ENCODE measurements around the gene GNPAT.
A peak's percentile ranks its signal among the peaks of the same experiment; 100 is the strongest.
"Not testable (repeated sequence)": the region's sequence is repeated elsewhere in the genome, so short reads cannot be mapped to it uniquely, and the experiment has no call there.

GNPAT gene

DNA sequence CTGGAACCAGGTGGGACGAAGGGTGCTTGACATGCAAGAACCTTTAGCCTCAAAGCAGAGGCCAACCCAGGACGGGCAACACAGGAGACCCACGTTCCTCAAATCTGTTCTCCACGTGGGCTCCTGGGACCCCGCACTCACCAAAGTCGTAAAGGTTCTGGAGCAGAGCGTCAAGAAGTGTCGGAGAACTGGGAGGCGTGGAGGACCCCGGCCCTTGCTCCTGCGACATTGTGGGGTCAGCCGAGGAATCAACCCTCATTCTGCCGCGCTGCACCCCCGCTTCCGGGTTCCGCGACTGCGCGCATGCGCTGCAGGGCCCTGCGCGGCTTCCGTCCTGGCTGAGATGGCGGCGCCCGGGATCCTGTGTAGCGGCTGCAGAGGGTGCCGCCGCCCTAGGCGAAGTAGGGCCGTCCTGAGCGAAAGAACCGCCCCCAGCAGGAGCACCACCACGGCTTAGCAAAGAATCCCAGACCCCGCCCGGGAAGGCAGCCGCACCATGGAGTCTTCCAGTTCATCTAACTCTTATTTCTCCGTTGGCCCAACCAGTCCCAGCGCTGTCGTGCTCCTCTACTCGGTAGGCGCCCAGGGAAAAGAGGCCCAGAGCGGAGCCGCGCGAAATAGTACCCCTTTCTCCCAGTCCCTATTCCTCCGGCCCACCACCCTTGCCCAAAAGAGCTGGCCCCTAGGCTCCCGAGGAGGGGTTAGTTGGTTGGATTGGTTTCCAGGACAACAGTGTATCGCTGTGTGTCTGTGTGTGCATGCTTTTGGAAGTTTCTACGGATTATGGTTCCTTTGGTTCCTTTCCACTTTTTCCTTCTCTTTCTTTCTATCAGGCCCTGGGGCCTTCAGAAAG is at the start of gene GNPAT:
GNPAT (plus strand) TSS at position 330 of the 853 bp plus-strand sequence; CDS start at position 497, 167 bp downstream.
- peak; percentile 77 for DNase-seq (ENCODE audit: low read depth)

DNA sequence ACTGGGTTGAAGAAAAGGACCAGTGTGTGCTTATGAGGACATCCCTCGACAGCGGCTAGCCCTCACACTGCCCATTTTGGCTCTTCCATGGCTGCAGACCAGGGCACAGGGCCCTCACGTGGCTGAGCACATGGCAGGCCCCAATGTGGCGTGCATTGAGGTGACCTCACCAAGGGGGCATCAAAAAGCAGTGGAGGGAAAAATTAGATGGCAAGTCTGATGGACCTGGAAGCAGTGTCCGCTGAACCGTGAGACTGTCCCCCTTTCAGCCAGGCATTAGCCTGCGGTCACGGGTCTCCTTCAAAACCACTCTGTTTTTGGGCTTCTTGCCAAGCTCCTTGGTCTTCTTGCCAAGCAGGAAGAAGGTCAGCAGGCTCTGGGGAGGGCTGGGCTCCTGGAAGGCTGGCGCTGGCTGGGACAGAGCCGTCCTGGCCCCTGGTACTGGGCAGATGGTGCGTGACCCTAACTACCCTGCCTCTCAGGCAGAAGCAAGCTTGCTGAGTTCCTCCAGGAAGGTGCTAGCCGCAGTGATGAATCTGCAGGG is 48.3 kb upstream of the GNPAT start:
- DNase-seq (ENCODE audit: low read depth): no peak

DNA sequence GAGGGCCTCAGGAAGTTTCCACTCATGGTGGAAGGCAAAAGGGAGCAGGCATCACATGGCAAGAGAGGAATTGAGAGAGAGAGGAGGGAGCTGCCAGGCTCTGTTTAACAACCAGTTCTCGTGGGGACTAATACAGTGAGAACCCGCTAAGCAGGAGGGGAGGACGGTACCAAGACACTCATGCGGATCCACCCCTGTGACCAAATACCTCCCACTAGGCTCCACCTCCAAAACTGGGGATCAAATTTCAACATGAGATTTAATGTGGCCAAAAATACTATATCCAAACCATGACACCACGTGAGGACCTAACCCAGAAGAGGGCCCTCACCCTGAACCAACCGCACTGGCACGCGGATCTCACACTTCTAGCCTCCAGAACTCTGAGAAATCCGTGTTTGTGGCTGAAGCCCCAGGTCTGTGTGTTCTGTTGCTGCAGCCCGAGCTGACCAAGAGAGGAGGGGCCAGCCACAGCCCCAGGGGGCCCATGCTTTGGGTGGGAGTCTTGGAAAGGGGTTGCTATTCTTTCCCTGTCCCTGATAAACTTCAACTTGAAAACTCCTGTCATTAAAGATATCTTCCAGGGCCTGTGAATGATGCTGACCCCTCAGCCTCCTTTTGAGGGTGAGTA is 47.2 kb upstream of the GNPAT start:
- DNase-seq (ENCODE audit: low read depth): no peak

DNA sequence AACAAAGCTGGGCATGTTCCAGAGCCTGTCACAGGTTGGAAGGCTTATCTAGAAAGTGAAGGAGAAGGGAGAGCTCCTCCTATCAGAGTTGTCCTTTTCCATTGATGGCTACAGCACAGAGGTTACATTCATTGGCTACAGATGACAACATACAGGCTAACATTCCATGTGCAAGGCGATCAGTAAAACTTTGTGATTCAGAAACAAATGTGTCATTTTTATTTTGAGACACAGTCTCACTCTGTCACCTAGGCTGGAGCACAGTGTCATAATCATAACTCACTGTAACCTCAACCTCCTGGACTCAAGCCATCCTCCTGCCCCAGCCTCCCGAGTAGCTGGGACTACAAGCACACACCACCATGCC is 46.6 kb upstream of the GNPAT start:
- no peak for DNase-seq (ENCODE audit: low read depth)

DNA sequence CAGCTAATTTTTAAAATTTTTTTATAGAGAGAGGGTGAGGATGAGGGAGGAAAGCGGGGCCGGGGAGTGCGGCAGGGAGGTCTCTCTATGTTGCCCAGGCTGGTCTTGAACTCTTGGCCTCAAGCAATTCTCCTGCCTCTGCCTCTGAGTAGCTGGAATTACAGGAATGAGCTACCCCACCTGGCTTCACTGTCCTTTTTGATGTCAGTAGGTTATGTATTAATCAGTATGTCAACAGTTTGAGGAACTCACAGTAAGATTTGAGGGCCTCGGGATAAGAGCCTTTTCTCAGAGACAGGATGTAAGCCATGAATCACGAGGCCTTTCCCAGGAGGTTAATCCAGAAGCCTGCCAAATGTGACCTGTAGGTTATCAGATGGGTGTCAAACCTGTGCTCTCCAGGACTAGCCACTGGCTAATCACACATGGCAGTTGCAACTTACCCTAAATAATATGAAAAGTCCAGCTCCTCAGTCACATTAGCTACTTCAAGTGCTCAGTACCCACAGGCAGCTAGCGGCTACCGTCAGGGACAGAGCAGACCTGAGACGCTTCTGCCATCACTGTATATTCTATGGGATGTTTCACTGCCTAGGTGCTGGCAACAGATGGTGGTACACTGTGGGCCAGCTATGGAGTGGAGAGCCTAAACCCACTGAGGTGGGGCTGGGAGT is 46.0 kb upstream of the GNPAT start:
- no peak for DNase-seq (ENCODE audit: low read depth)

DNA sequence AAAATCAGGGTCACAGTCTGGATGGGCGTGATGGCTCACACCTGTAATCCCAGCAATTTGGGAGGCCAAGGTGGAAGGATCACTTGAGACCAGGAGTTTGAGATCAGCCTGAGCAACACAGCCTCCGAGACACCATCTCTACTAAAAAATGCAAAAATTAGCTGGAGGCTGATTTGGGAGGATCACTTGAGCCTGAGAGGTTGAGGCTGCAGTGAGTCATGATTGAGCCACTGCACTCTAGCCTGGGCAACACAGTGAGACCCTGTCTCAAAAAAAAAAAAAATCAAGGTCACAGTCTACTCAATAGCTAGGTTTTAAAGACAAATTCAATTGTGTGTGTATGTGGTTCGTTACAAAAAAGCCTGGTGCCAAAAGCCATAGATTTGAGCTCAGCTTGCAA is 44.7 kb upstream of the GNPAT start:
- DNase-seq (ENCODE audit: low read depth): no peak

DNA sequence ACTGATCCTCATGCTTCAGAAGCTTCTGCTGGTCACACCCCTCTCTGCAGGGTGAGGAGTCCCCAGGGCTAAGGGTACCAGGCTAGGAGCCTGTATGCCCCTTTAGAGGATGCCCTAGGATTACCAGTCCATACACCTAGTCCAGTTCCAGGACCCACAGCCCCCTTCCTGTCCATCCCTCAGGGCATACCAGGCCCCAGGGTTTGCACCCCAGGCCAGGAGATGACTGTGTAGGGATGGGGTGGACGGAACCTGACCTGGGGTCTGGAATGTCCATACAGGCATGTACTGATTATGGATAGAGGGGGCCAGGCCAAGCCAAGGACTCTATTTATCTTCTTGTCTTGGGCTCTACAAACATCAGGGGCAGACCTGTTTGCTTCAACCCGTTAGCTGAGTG is 44.3 kb upstream of the GNPAT start:
- no peak for DNase-seq (ENCODE audit: low read depth)

DNA sequence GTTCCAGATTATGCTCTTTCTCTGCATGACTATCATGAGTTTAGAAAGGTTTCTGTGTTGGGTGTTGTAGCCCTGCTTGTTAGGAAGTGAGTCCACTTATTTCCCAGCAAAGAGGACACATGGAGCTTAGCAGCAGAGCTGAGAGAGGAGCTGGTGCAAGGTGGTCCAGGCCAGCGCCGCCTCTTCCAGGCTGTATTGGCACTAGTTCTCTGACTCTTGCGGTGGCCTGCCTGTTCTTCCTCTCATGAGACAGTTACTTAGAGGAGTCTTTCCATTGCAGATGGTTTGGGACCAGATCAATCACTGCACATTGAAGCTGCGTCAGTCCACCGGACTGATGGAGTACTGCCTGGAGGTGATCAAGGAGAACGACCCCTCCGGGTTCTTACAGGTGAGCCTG is 41.1 kb upstream of the GNPAT start:
- DNase-seq (ENCODE audit: low read depth): no peak

DNA sequence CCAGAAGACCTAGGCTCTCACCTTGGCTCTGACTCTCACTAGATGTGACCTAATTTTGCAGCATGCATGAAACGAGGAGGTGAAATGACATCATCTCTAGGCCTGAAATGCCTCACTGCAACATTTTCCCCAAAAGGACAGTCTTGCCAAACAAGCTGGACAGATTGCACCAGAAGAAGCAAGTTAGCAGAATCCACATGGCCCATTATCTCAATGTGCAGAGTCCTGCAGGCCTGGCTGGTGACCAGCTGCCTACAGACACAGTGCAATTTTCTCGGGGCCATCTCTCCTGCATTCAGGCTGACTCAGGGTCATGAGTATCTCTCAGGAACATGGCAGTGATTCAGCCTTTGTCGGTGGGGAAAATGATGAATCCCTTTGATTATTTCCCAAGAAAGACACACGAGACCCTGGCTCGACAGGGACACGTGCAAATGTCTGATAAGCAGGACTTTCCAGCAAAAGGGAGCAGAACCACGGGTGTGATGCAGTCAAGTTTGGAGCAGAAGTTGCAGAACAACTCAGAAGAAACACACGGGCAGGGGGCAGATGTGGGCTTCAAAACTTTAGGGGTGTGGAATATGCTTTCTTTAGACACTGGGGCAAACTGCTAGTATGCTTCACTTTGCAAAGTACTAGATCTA is 40.5 kb upstream of the GNPAT start:
- DNase-seq (ENCODE audit: low read depth): no peak

DNA sequence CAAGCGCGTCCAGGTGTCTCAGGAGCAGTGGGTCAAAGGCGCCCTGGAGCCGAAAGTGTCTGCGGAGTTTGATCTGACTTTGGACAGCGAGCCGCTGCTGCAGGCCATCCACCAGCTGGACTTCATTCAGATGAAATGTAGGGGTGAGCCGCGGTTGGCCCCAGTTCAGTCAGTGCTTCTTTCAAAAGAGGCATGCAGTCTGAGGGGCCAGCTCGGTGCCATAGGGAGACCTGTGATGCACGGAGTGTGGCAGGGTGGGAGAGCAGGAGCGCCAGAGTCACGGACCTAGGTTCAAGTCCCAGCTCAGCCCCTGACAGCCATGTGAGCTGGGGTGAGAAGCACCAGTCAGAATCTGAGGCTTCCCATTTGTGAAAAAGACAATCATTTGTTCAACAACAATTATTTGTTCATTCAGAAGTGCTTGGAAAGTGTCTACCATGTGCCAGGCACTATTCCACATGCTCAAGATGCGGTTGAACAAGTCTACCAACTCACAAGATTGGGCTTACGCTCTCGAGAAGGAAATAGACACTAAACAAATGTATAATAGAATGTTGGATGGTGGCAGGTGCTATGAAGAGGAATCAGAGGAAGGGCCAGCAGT is 39.5 kb upstream of the GNPAT start:
- no peak for DNase-seq (ENCODE audit: low read depth)

DNA sequence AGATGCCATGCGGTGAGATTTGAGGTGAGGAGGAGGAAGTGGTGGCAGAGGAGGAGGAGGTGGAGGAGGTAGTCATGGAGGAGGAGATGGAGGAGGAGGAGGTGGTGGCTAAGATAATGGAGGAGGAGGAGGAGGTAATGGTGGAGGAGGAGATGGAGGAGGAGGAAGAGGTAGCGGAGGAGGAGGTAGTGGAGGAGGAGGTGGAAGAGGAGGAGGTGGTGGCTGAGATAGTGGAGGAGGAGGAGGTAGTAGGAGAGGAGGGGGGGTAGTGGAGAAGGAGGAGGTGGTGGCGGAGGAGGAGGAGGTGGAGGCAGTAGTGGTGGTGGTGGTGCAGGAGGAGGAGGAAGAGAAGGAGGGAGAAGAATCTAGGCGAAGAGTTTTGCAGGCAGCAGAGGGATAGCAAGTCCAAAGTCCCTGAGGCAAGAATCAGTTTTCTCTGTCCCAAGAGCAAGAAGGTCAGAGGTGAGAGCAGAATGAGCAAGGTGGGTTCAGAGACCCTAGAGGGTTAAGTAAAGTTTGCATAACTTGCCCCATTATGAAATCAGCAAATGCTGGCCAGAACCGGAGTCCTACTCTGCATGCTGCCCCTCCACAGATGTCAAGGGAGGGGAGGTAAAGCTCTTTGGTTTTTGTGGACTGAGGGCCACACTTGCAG is 38.9 kb upstream of the GNPAT start:
- DNase-seq (ENCODE audit: low read depth): no peak

DNA sequence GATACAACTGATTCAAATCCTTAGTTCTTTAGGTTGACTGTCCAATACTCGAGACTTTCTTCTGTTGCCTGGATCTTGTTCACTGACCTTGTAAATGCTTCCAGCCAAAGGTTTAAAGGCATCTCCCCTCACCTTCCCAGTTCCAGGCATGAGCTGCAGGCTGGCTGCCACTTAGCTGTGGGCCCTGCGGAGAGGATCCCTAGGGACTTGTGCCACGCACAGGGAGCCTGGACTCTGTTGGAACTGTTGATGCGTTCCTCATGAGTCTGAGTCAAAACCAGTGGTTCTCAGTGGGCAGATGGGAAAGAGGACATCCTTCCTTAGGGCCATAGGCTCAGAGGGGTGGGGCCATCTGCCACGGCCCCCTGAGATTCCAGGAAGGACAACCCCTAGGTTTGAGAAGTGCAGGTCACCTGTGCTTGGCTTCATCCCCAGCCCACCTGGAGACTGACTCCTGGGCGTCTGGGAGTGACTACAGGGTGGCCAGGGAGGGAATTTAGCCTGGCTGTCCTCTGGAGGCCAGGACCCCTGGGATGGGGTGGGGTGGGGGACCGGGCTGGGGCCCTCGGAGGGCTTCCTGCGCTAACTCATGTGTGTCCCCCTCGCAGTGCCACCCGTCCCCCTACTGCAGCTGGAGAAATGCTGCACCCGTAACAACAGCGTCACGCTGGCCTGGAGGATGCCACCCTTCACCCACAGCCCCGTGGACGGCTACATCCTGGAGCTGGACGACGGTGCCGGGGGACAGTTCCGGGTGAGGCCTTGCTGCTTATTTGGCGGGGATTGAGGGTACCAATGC is 37.6 kb upstream of the GNPAT start:
- DNase-seq (ENCODE audit: low read depth): no peak

DNA sequence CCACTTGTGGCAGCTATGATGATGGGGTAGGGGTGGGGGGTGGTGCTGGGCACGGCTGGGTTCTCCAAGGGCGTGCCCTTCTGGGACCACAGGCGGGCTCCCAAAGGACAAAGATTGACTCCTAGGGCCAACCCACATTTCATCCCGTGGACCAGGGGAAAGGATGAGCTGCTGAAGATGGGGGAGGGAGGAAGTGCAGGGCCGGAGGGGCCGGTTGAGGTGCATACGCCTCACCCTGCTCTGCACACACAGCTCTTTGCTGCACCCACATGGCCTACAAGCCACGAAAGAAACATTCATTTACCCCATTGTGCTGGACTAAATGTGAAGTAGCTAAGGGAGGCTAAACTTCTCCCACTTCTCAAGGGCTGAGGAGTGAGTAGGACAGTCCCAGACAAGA is 34.2 kb upstream of the GNPAT start:
- DNase-seq (ENCODE audit: low read depth): no peak

DNA sequence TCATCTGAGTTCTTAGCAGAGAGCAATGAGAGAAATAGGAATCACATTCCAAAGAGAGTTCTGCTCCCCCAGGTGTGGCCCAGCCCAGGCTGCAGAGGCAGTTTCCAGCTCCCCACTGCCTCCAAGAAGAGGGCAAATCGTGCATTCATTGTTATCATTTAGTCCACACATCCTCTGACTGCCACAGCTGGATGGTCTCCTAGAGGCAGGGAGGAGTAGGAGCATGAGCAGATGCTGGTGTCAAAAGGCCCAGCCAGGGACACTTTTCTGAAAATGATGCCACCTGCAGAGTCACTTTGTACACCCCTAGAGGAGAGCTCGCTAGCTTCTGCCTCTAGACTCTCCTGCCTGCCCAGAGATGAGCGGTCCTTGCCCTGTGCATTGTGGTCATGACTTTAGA is 33.6 kb upstream of the GNPAT start:
- DNase-seq (ENCODE audit: low read depth): no peak

DNA sequence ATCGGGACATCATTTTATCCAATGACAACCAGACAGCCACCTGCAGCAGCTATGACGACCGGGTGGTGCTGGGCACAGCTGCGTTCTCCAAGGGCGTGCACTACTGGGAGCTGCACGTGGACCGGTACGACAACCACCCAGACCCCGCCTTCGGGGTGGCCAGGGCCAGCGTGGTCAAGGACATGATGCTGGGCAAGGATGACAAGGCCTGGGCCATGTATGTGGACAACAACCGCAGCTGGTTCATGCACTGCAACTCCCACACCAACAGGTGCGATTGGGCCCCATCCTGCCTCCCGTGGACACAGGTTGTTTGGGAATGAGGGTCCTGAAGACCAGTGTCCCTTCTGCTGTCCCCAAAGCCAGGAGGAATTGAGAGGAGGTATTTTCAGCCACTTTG is 32.0 kb upstream of the GNPAT start:
- no peak for DNase-seq (ENCODE audit: low read depth)

DNA sequence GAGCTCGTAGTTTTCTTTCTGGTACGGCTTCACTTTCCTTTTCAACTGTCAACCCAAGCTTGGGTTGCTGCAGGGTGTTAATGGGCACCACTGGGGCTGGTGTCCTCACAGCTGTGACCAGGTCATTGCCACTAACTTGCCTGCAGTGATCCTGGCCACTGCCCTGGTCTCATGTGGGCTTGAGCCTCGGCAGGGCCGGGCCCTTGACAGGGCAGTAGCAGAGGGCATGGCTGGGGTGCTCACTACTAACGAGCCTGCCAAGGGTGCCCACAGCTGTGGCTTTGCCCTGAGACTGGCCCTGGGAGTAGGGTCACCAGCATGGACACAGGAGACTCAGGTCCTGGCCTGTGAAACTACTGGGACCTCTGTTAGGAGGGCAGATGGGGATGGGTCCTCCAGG is 31.5 kb upstream of the GNPAT start:
- no peak for DNase-seq (ENCODE audit: low read depth)

DNA sequence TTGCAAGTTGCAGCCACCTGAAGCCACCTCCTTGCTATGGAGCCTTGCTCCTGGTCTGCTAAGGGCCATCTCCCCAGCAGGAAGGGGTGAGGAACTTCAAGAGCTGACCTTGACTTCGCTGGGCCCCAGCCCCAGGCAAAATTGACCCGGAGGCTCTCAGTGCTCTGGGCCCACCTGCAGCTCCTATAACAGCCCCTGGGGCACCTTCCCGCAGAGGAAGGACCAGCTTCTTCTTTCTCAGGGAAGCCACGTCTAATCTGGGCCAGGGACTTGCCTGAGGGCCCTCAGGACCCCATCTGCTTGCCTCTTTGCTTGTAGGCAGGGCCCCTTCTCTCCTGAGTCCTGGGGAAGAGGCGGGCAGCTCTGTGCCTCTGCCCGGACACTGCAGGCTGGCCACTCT is 30.9 kb upstream of the GNPAT start:
- DNase-seq (ENCODE audit: low read depth): no peak

DNA sequence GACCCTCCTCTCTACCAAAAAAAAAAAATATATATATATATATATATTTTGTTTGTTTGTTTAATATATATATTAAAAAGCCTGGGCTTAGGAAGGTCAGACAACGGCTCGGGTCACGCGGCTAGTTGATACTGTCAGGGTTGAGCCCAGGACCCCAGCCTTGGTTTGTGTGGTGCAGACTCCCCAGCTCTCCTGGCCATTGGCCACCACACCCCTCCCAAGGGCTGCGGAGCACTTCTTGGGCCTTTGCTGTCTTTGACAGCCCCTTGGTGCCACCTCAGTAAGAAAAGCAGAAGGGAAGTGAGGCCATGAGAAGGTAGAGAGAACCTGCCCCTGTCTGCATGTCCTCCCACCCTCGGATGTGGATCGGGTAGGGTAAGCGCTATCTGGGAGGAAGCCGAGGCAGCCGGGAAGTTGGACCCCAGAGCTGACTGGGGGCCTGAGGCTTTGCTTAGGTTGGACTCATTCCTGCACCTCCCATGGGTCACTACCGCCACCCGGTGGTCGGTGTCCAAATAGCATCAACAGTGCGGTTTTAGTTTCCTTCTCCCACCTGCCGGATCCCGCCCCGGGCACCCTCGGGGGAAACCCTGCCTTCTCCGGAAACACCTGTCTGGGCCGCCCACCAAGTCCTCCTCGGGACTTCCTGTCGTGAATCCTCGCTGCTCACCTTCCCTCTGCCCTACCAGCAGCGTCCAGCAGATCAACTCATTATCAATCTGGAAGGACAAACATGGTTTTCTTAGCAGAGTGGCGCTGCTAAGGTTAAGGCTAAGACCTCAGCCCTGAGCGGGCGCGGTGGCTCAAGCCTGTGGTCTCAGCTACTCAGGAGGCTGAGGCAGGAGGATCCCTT is 29.8 kb upstream of the GNPAT start:
- DNase-seq (ENCODE audit: low read depth): peak; percentile 85

DNA sequence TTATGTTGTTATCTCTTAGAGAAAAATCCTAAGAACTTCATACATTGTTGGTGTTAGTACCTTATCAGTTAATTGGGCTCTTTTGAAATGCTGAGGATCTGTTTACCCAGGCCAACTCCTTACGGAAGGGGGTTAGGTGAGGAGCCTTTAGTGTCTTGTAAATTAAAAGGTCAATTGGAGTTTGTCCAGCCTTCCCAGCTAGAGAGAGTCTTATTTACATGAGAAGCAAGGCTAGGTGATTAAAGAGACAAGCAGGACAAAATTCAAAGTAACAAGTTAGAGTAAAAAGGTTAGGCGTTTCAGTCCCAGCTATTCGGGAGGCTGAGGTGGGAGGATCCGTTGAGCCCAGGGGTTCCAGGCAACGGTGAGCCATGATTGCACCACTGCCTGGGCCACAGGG is 28.7 kb upstream of the GNPAT start:
- not testable (repeated sequence) for DNase-seq (ENCODE audit: low read depth)

Measured in stimulated activated CD8-positive, alpha-beta memory T cell treated with anti-CD3 and anti-CD28 coated beads, Interleukin-15, amount 100 ng/mL, for 1 hour (primary cell).